ENCODE measurements around the gene SERPINB11.

DNA sequence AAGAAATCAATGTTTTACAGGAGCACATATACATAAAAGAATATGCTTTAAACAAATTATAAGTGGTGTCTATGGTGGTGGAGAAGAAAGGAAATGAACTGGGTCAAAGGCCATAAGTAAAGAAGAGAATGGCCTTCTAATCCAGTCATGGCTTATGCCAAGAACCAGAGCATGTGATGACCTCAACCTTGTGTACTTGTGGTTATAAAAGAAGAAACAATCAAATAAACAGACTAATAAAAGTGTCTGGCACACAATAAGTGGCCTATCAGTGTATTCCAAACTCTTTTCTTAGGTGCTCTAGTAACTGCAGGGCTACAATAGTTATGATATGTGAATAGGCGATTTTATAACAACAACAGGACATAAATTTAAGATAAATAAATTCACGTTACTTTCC, 2.6 kb downstream of the SERPINB11 start:
- TF ChIP-seq, protein P1, sequence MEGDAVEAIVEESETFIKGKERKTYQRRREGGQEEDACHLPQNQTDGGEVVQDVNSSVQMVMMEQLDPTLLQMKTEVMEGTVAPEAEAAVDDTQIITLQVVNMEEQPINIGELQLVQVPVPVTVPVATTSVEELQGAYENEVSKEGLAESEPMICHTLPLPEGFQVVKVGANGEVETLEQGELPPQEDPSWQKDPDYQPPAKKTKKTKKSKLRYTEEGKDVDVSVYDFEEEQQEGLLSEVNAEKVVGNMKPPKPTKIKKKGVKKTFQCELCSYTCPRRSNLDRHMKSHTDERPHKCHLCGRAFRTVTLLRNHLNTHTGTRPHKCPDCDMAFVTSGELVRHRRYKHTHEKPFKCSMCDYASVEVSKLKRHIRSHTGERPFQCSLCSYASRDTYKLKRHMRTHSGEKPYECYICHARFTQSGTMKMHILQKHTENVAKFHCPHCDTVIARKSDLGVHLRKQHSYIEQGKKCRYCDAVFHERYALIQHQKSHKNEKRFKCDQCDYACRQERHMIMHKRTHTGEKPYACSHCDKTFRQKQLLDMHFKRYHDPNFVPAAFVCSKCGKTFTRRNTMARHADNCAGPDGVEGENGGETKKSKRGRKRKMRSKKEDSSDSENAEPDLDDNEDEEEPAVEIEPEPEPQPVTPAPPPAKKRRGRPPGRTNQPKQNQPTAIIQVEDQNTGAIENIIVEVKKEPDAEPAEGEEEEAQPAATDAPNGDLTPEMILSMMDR (IDR thresholded peaks at IDR 0.05 in 2 of 3, conservative IDR thresholded peaks at IDR 0.05 in 1 of 3; ENCODE audit: control insufficient read depth in 2 of 3, extremely low read depth in 1 of 3, insufficient read depth in 1 of 3, low read depth in 3 of 3, low read length in 3 of 3): no peak
- TF ChIP-seq CREB1 (IDR thresholded peaks at IDR 0.05; ENCODE audit: low read depth): no peak
- no peak for TF ChIP-seq BCL11A (IDR thresholded peaks at IDR 0.05; ENCODE audit: low read depth, low read length)
- no peak for TF ChIP-seq TBL1XR1 (IDR thresholded peaks at IDR 0.05; ENCODE audit: low read depth, low read length)
- no peak for TF ChIP-seq CHD2 (IDR thresholded peaks at IDR 0.05; ENCODE audit: borderline replicate concordance, low read depth, low read length)
- TF ChIP-seq MXI1 (IDR thresholded peaks at IDR 0.05; ENCODE audit: low read depth, low read length): no peak
- no peak for TF ChIP-seq RFX5 (IDR thresholded peaks at IDR 0.05; ENCODE audit: low read depth, low read length)

Measured in GM12878 (cell line).